GM10266 (cell line): ENCODE data around the gene ARHGEF11.

ENCODE experiments used
- DNase-seq: peaks from one replicate; pipeline ENCODE4 v3.0.0; 2012; ENCODE audit errors: extremely low spot score
- CTCF ChIP-seq: IDR thresholded peaks from 2 replicates; pipeline ENCODE4 v1.5.1; 2012; ENCODE audit warnings: mild to moderate bottlenecking, low read depth; ENCODE audit not compliant: control insufficient read depth, insufficient read depth; ENCODE audit errors: missing control alignments

Gene ARHGEF11

DNA sequence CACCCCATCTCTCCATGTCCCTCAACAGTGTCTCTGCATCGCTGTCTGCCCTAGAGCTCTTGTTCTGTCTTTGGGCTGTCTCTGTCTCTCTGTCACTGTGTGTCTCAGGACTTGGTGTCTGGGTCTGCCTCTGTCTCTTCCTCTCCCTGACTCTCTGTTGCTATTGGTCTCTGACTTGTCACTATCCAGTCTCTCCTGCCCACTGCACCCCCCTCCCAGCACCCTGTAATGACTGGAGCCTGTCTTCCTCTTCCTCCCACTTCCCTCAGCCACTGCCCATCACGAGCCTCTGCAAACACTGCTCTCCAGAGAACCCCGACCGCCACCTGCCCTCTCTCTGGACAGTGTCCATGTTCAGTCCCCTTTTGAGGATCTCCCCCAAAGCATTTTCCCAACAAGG lies 139.9 kb downstream of the ARHGEF11 start:
- no peak for TF ChIP-seq CTCF
- DNase-seq = no peak

DNA sequence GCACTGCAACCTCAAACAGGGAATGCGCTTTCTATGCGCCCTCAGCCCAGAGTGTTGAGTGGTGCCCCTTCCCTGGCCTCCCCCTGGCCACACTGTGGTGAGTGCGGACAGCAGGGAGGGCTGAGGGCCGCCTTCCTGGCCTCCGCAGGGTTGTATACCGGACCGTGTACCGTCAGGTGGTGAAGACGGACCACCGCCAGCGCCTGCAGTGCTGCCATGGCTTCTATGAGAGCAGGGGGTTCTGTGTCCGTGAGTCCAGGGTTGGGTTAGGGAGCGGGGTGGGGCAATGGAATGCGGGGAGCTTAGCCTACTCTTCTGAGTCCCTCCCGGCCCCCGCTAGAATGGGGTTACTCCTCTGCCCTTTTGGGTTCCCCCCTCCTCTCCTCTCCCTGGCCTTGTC lies 140.4 kb downstream of the ARHGEF11 start:
- DNase-seq = no peak
- no peak for TF ChIP-seq CTCF

DNA sequence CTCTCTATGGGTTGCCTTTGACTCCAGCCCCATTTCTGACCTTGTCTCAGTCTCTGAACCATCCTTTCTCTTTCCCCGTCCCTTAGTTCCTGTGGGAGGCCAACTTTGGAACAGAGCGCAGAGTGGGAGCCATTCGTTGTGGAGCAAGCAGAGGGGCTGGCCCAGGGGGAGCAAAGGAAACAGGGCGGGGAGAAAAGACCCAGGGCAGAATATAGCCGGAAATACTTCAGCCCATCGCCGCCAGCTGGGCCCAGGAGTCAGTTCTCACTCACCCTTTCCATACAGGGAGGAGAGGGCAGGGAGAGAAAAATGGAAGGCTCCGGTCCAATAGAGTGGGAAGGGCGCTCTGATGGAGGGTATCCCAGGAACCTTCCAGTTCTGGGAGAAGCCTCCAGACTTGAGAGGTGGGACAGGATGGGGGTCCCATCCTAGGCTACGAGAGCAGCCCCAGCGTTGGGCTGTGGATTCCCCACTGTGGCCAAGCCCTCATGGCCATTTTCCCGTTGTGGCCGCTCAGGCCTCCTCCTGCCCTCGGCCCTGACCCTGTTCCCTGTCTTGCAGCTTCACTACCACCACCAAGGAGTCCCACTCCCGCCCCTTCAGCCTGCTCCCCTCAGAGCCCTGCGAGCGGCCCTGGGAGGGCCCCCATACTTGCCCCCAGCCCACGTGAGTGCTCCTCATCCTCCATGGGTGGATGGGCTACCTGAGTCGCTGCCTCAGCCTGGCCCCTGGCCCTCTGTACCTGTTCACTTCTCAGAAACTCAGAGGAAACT lies 141.2 kb downstream of the ARHGEF11 start:
- TF ChIP-seq CTCF = no peak
- no peak for DNase-seq

- DNase-seq = no peak
- no peak for TF ChIP-seq CTCF
These were observed 142.0 kb downstream of the ARHGEF11 start for GRCh38 chr1:156903328-156904091.

- no peak for DNase-seq
- TF ChIP-seq CTCF = no peak
These were observed 143.3 kb downstream of the ARHGEF11 start for GRCh38 chr1:156901966-156902915.

DNA sequence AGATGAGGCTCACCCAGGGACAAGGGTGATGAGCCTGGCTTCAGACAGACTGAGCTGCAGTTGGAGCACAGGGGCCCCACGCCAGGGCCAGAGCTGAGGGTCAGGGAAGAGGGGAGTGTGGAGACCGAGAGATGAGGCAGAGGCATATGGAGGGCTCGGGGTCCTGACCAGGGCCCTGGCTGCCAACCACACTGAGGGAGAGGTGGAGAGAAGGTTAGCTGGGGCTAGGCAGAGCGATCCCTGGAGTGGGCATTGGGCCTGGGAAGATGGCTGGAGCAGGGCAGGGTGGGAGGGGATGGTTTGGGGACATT lies 144.0 kb downstream of the ARHGEF11 start:
- TF ChIP-seq CTCF = no peak
- no peak for DNase-seq
